ENCODE measurements around the gene MRPL49.

- TF ChIP-seq CTCF (IDR thresholded peaks at IDR 0.05) (no peak), POLR2A (IDR thresholded peaks at IDR 0.05) (no peak)
Observed at GRCh38 chr11:65128182-65129145, 6.3 kb downstream of the MRPL49 start.

Measured in testis (tissue), 2 donors.